GM18907 (cell line): ENCODE measurements around the gene CEP126.
"Not testable (repeated sequence)": the region's sequence is repeated elsewhere in the genome, so short reads cannot be mapped to it uniquely, and the experiment has no call there.

Experiments
- ATAC-seq: cut with Tn5 transposase; IDR thresholded peaks from one replicate; pipeline ENCODE4 v1.9.1; 2021; ENCODE audit warnings: mild to moderate bottlenecking, moderate library complexity; ENCODE audit not compliant: unreplicated experiment

The CEP126 gene

GRCh38 chr11:101929294-101929915 lies 14.6 kb downstream of the CEP126 start:
- no peak for ATAC-seq

GRCh38 chr11:101931692-101932091 lies 16.9 kb downstream of the CEP126 start:
- no peak for ATAC-seq

- no peak for ATAC-seq
Measured at GRCh38 chr11:101940901-101941520, 26.2 kb downstream of the CEP126 start.

- no peak for ATAC-seq
Measured at GRCh38 chr11:101944923-101945322, 30.1 kb downstream of the CEP126 start.

- ATAC-seq: no peak
Measured at GRCh38 chr11:101945448-101945847, 30.6 kb downstream of the CEP126 start.

GRCh38 chr11:101949680-101950220 lies 34.9 kb downstream of the CEP126 start:
- no peak for ATAC-seq

GRCh38 chr11:101955278-101955677 lies 40.5 kb downstream of the CEP126 start:
- no peak for ATAC-seq

- ATAC-seq: no peak
Measured at GRCh38 chr11:101955701-101956100, 40.9 kb downstream of the CEP126 start.

- ATAC-seq: no peak
Measured at GRCh38 chr11:101960231-101960630, 45.4 kb downstream of the CEP126 start.

GRCh38 chr11:101964200-101964599 lies 49.4 kb downstream of the CEP126 start:
- not testable (repeated sequence) for ATAC-seq

GRCh38 chr11:101974255-101974654 lies 59.4 kb downstream of the CEP126 start:
- no peak for ATAC-seq

- ATAC-seq: no peak
Measured at GRCh38 chr11:101974771-101975170, 60.0 kb downstream of the CEP126 start.

GRCh38 chr11:101975734-101976133 lies 60.9 kb downstream of the CEP126 start:
- ATAC-seq: no peak

GRCh38 chr11:101987370-101987769 lies 72.6 kb downstream of the CEP126 start:
- ATAC-seq: no peak

GRCh38 chr11:101993172-101993571 lies 78.4 kb downstream of the CEP126 start:
- no peak for ATAC-seq

GRCh38 chr11:101994052-101994469 lies 79.3 kb downstream of the CEP126 start:
- not testable (repeated sequence) for ATAC-seq

- ATAC-seq: no peak
Measured at GRCh38 chr11:101996111-101996510, 81.3 kb downstream of the CEP126 start.

GRCh38 chr11:102001657-102002338 lies 87.0 kb downstream of the CEP126 start:
- no peak for ATAC-seq

- ATAC-seq: no peak
Measured at GRCh38 chr11:102004220-102004619, 89.4 kb downstream of the CEP126 start.

GRCh38 chr11:102005306-102005705 lies 90.5 kb downstream of the CEP126 start:
- no peak for ATAC-seq

- no peak for ATAC-seq
Measured at GRCh38 chr11:102006835-102007566, 92.2 kb downstream of the CEP126 start.
